Measurements from ENCODE around the gene RING1. TPM values are rescaled to one million over a fixed set of nuclear protein-coding genes. Genes with fewer than 3 reads are reported as not detected.

The RING1 gene
- total RNA-seq, 1 donor: 11.4 TPM

DNA sequence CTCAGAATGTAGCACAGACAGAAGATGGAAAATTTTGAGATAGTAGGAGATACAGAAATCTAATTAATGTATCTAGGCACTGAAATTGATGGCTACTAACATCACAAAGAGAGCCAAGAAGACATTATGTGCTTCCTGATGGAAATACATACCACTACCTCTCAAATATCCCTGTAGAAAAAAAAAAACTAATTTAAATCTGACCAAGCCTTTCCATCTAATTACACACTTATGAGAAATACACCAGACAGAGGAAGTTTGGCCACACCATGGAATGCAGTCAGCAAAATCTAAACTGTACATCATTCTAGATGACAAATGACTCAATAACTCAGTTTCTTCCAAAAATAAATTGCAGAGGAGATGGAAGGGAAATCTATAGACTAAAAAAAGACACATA is 44.5 kb downstream of the RING1 start:
- no peak overlapping the region for H3K4me3 ChIP-seq (ENCODE audit: low read length)
- peaks cover 28% of the 10 kb centered on the region for H3K4me1 ChIP-seq (ENCODE audit: insufficient read depth, low read length)
- no peaks in the 10 kb centered on the region for H3K9me3 ChIP-seq (ENCODE audit: low read depth, low read length)
- no peaks in the 10 kb centered on the region for H3K27me3 ChIP-seq (ENCODE audit: insufficient read depth, low read length)

- peaks cover 14% of the 10 kb centered on the region for H3K4me1 ChIP-seq (ENCODE audit: insufficient read depth, low read length)
- H3K9me3 ChIP-seq (ENCODE audit: low read depth, low read length): no peaks in the 10 kb centered on the region
- H3K27me3 ChIP-seq (ENCODE audit: insufficient read depth, low read length): no peaks in the 10 kb centered on the region
- no peak overlapping the region for H3K4me3 ChIP-seq (ENCODE audit: low read length)
Observed at GRCh38 chr6:33254591-33254990, 46.3 kb downstream of the RING1 start.

- Histone ChIP-seq H3K4me1 (ENCODE audit: insufficient read depth, low read length) (no peaks in the 10 kb centered on the region), H3K9me3 (ENCODE audit: low read depth, low read length) (no peaks in the 10 kb centered on the region), H3K4me3 (ENCODE audit: low read length) (no peak overlapping the region), H3K27me3 (ENCODE audit: insufficient read depth, low read length) (no peaks in the 10 kb centered on the region)
Observed at GRCh38 chr6:33259032-33259431, 50.7 kb downstream of the RING1 start.

Other genes starting within 250 kb of the RING1 start
- gene BRD2, start 239.9 kb upstream of the RING1 start, total RNA-seq: 193 TPM
- 16.2 TPM for gene HLA-DOA, start 198.9 kb upstream of the RING1 start, total RNA-seq
- 271 TPM for gene HLA-DPA1, start 134.9 kb upstream of the RING1 start, total RNA-seq
- gene HLA-DPB1, start 132.5 kb upstream of the RING1 start, total RNA-seq: 166 TPM
- gene COL11A2, start 16.0 kb upstream of the RING1 start, total RNA-seq: 0.63 TPM
- gene RXRB, start 7.8 kb upstream of the RING1 start, total RNA-seq: 11.3 TPM
- gene SLC39A7, start 7.6 kb upstream of the RING1 start, total RNA-seq: 10.7 TPM
- 6.4 TPM for gene HSD17B8, start 3.8 kb upstream of the RING1 start, total RNA-seq
- gene VPS52, start 63.4 kb downstream of the RING1 start, total RNA-seq: 27.8 TPM
- gene RPS18, start 63.6 kb downstream of the RING1 start, total RNA-seq: 4,638 TPM
- gene B3GALT4, start 68.6 kb downstream of the RING1 start, total RNA-seq: 11.1 TPM
- gene WDR46, start 80.7 kb downstream of the RING1 start, total RNA-seq: 19.4 TPM
- gene PFDN6, start 81.1 kb downstream of the RING1 start, total RNA-seq: 11.1 TPM
- 14.7 TPM for gene RGL2, start 90.4 kb downstream of the RING1 start, total RNA-seq
- gene TAPBP, start 105.6 kb downstream of the RING1 start, total RNA-seq: 188 TPM
- gene ZBTB22, start 109.2 kb downstream of the RING1 start, total RNA-seq: 12.6 TPM
- 15.2 TPM for gene DAXX, start 114.5 kb downstream of the RING1 start, total RNA-seq
- gene KIFC1, start 183.3 kb downstream of the RING1 start, total RNA-seq: 0.94 TPM
- 78.5 TPM for gene PHF1, start 202.5 kb downstream of the RING1 start, total RNA-seq
- gene CUTA, start 209.6 kb downstream of the RING1 start, total RNA-seq: 66.3 TPM
- 10.5 TPM for gene SYNGAP1, start 211.6 kb downstream of the RING1 start, total RNA-seq
- gene ZBTB9, start 246.1 kb downstream of the RING1 start, total RNA-seq: 3.5 TPM

Measured in mononuclear cell (primary cell).